Measurements from ENCODE around the gene CDON. TPM values are rescaled to one million over a fixed set of nuclear protein-coding genes. Genes with fewer than 3 reads are reported as not detected.
A peak's percentile ranks its signal among the peaks of the same experiment; 100 is the strongest.

CDON gene
- 1 to 10 TPM; 1.7 to 1.8 TPM for total RNA-seq

DNA sequence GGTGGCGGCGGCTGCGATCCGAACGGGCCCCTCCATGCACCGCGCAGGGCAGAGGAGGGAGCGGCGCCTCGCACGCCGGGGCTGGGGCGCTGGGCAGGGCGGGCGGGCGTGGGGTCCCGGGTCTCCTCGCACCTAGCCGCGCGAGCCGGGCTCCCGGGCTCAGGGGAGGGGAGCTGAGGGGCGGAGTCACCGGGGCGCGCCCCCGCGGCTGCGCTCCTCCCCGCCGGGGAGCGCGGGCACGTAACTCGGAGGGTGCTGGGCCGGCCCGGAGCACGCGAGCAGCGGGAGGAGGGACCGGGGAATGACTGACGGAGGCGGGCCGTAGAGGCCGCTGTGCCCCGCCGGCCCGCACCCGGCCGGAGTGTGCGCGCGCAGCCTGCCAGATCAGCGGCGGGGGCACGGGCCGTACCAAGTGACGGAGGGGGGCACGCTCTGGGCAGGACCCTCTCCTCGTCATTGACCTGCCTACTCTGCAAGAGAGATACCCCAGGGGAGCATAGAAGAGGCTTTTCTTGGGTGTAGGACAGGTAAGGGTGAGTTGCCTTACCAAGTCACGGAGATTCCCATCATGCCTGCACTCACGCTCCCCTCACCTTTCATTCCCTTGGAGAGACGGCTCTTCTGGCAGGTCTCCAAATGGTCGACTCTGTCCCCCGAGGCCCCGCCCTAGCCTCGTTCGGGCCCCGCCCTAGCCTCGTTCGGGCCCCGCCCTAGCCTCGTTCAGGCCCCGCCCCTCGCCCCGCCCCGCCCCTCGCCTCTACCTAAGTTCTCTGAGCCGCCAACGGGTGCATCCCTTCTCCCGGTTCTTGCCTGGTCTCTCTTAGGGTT lies at the start of gene CDON:
Gene CDON (minus strand): TSS at position 188 of the 828 bp plus-strand sequence. CDS start 39,390 bp downstream, outside the sequence.
- H3K27ac Mint-ChIP-seq: peak within 1 kb of the TSS; percentile 87
- H3K27me3 Mint-ChIP-seq: peaks cover 45% of the 10 kb centered on the region
- H3K36me3 Mint-ChIP-seq (ENCODE audit: low read depth): no peaks in the 10 kb centered on the region
- POLR2A ChIA-PET: interaction anchor here (1.0 to 2.1 kb wide), 2 partner anchors 20 to 175 kb away, joined by 3 to 6 read pairs; partner anchors contain the start of gene HYLS1
- peak within 1 kb of the TSS; percentile 76 for H3K4me3 Mint-ChIP-seq
- DNase-seq: peak; percentile 91
- H3K9me3 Mint-ChIP-seq: no peaks in the 10 kb centered on the region
- CTCF ChIA-PET: no interaction called here
- peaks cover 11% of the 10 kb centered on the region for H3K4me1 Mint-ChIP-seq

DNA sequence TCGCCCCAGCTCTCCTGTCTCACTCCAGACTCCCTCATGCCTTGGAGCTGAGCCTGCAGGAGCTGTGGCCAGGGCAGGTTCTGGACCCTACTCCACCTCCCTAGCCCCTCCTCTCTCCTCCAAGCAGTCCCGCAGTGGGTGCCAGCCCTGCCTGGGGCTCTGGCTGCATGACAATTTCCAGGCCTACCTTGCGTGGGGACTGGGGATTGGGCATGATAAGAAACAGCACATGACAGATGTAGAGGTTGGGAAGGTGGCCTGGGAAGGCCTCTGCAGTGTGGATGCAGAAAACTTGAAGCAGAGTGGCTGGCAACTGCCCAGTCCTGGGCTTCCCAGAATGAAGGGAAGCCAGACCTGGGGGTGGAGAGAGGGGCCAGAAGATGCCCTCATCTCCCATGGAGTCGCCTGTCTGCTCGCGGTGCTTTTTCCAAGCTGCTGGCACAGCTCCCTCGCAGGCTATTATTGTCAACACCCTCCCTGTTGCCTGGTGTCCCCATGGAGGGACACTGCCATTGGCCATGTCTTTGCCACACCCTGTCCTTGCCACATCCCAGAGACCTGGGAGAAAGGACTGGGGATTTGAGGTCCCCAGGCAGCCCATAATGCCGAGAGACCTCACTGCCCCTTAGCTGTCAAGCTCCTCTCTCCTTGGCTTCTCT lies 48.9 kb upstream of the CDON start:
- ChIA-PET POLR2A (no interaction called here), CTCF (no interaction called here)
- peaks cover 7% of the 10 kb centered on the region for H3K4me1 Mint-ChIP-seq
- H3K27me3 Mint-ChIP-seq: no peaks in the 10 kb centered on the region
- DNase-seq: no peak
- H3K4me3 Mint-ChIP-seq: no peak overlapping the region
- no peaks in the 10 kb centered on the region for H3K9me3 Mint-ChIP-seq
- no peak overlapping the region for H3K27ac Mint-ChIP-seq
- no peaks in the 10 kb centered on the region for H3K36me3 Mint-ChIP-seq (ENCODE audit: low read depth)

GRCh38 chr11:126109941-126110731 lies 47.5 kb upstream of the CDON start:
- POLR2A ChIA-PET: no interaction called here
- no peak for DNase-seq
- no peaks in the 10 kb centered on the region for H3K36me3 Mint-ChIP-seq (ENCODE audit: low read depth)

DNA sequence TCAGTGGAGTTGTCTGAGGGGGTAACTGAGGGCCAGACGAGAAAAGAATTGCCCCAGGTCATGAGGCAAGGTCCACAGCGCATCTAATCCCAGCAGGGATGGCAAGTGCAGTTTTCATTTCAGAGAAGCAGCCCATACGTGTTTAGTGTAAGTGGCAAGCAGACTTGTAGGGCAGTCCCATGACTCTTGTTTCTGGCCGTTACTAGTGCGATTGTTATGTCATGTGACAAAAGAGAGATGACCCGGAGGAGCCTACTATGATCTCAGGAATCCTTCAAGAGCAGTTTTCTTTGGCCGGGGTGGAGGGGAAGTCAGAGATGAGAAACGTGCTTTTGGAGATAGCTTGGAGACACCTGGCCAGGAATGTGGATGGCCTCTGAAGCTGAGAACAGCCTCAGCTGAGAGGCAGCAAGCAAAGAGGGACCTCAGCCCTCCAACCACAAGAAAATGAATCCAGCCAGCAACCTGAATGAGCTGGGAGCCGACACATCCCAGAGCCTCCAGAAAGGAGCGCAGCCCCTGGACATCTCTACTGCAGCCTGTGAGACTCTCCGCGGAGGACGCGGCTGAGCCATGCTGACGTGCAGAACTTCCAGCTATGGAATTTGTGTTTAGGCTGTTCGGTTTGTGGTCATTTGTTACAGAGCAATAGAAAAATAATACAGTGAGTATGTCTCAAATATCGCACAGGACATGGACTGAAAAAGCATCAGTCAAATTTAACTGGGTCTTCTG lies 44.1 kb upstream of the CDON start:
- POLR2A ChIA-PET: no interaction called here
- DNase-seq: no peak

More at GRCh38 chr11:126109941-126110731, 47.5 kb upstream of the CDON start:
- Mint-ChIP-seq H3K9me3 (no peaks in the 10 kb centered on the region), H3K4me1 (peaks cover 7% of the 10 kb centered on the region), H3K4me3 (no peak overlapping the region), H3K27ac (no peak overlapping the region), H3K27me3 (no peaks in the 10 kb centered on the region)
- CTCF ChIA-PET: interaction anchor here (0.9 kb wide), 1 partner anchor 170 kb away, joined by 3 read pairs; no protein-coding TSS in a partner anchor

GRCh38 chr11:126105748-126106080 lies 43.0 kb upstream of the CDON start:
- H3K27me3 Mint-ChIP-seq: no peaks in the 10 kb centered on the region
- CTCF ChIA-PET: no interaction called here
- H3K4me1 Mint-ChIP-seq: peaks cover 4% of the 10 kb centered on the region
- H3K36me3 Mint-ChIP-seq (ENCODE audit: low read depth): no peaks in the 10 kb centered on the region
- H3K9me3 Mint-ChIP-seq: no peaks in the 10 kb centered on the region
- POLR2A ChIA-PET: no interaction called here
- no peak overlapping the region for H3K27ac Mint-ChIP-seq
- no peak for DNase-seq
- no peak overlapping the region for H3K4me3 Mint-ChIP-seq

More for the DNA sequence above, 44.1 kb upstream of the CDON start:
- Mint-ChIP-seq H3K4me1 (peaks cover 7% of the 10 kb centered on the region), H3K36me3 (ENCODE audit: low read depth) (no peaks in the 10 kb centered on the region), H3K27ac (no peak overlapping the region), H3K27me3 (no peaks in the 10 kb centered on the region), H3K9me3 (no peaks in the 10 kb centered on the region), H3K4me3 (no peak overlapping the region)
- CTCF ChIA-PET: no interaction called here

- Mint-ChIP-seq H3K36me3 (ENCODE audit: low read depth) (no peaks in the 10 kb centered on the region), H3K9me3 (no peaks in the 10 kb centered on the region), H3K27me3 (no peaks in the 10 kb centered on the region), H3K4me3 (no peak overlapping the region), H3K27ac (no peak overlapping the region), H3K4me1 (peaks cover 1% of the 10 kb centered on the region)
- ChIA-PET POLR2A (no interaction called here), CTCF (no interaction called here)
- no peak for DNase-seq
Measured at GRCh38 chr11:126105022-126105747, 42.5 kb upstream of the CDON start.

GRCh38 chr11:126104420-126104819 lies 41.8 kb upstream of the CDON start:
- Mint-ChIP-seq H3K27ac (no peak overlapping the region), H3K9me3 (no peaks in the 10 kb centered on the region), H3K36me3 (ENCODE audit: low read depth) (no peaks in the 10 kb centered on the region), H3K4me1 (no peaks in the 10 kb centered on the region), H3K4me3 (no peak overlapping the region), H3K27me3 (no peaks in the 10 kb centered on the region)
- DNase-seq: no peak
- ChIA-PET CTCF (no interaction called here), POLR2A (no interaction called here)

- Mint-ChIP-seq H3K4me3 (no peak overlapping the region), H3K27me3 (no peaks in the 10 kb centered on the region), H3K4me1 (no peaks in the 10 kb centered on the region), H3K27ac (no peak overlapping the region), H3K36me3 (ENCODE audit: low read depth) (no peaks in the 10 kb centered on the region), H3K9me3 (no peaks in the 10 kb centered on the region)
- no peak for DNase-seq
- CTCF ChIA-PET: interaction anchor here (0.6 kb wide), 1 partner anchor 96 kb away, joined by 3 read pairs; no protein-coding TSS in a partner anchor
- POLR2A ChIA-PET: no interaction called here
Measured at GRCh38 chr11:126103150-126103549, 40.5 kb upstream of the CDON start.

DNA sequence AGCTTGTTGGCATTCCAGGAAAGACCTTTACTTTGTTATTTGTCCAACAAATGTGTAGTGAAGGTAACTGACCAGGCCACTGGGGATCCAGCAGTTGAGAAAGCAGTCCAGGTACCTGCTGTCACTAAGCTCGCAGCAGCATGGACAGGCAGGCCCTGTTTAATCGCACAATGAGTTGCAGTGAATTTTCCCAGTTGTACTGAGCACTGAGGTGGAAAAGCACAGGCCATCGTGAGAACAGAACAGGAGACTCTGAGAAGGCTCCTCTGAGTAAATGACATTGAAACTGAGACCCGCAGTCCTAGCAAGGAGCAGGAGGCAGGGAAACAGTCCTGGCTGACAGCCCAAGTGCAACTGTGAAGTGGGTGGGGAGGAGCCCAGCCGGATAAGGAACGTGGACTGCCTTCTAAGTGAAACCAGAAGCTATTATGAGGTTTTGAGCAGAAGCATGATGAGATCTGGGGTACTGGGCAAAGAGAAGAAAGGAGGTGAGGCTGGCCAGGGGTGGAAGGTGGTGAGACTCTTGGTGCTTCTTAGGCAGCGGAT lies 39.8 kb upstream of the CDON start:
- Mint-ChIP-seq H3K27ac (no peak overlapping the region), H3K36me3 (ENCODE audit: low read depth) (no peaks in the 10 kb centered on the region), H3K4me1 (no peaks in the 10 kb centered on the region), H3K9me3 (no peaks in the 10 kb centered on the region), H3K4me3 (no peak overlapping the region), H3K27me3 (no peaks in the 10 kb centered on the region)
- DNase-seq: no peak
- POLR2A ChIA-PET: interaction anchor here (1.1 kb wide), 1 partner anchor 11 kb away, joined by 3 read pairs; no protein-coding TSS in a partner anchor
- CTCF ChIA-PET: interaction anchor here (1.6 kb wide), 1 partner anchor 160 kb away, joined by 3 read pairs; no protein-coding TSS in a partner anchor

DNA sequence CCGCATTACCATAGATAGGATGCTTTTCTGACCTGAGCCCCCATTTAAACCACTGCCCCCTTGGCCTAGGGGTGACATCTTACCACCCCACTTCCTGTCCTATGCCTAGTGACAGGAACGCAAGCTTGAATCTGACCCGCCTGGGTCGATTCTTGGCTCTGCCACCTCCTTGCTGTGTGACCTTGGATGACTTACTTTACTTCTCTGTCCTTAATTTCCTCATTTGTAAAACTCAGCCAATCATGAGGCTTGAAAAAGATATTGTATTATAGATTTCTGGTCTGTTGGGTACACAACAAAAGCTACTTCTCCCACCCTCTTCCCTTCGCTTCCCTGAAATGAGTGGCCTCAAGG lies 39.2 kb upstream of the CDON start:
- H3K27ac Mint-ChIP-seq: no peak overlapping the region
- H3K9me3 Mint-ChIP-seq: no peaks in the 10 kb centered on the region
- DNase-seq: no peak
- H3K4me3 Mint-ChIP-seq: no peak overlapping the region
- ChIA-PET CTCF (interaction anchor here (1.6 kb wide), 1 partner anchor 160 kb away, joined by 3 read pairs; no protein-coding TSS in a partner anchor), POLR2A (interaction anchor here (1.1 kb wide), 1 partner anchor 11 kb away, joined by 3 read pairs; no protein-coding TSS in a partner anchor)
- H3K36me3 Mint-ChIP-seq (ENCODE audit: low read depth): no peaks in the 10 kb centered on the region
- no peaks in the 10 kb centered on the region for H3K27me3 Mint-ChIP-seq
- no peaks in the 10 kb centered on the region for H3K4me1 Mint-ChIP-seq

DNA sequence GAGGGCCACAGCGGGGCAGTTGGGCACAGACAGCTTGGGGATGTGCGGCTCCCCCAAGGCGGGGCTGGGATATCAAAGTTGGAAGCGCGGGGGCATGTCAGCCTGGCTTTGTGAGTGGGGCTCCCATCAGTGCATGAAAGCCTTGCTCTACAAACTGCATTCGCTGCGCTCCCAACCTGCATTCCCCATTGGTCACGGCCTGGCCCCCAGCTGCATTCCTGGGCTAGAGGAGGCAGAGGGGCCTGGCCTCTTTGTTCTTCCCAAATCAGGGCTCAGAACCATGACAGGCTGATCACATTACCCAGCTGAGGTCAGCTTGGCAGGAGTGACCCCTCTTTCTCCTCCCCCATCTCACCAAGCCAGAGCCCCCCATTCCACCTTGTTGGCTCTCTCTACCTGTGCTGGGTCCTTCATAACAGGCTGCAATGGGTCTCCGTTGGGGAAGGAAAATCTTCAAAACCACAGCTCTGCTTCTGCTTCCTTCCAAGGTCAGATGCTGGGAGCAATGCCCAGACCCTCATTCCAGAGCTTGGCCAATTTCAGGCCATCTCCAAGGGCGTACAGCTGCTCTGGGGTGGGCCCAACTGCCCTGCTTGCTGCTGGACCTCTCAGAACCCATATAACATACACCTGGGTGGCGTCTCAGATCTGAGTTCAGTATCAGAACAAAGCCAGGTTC lies 38.7 kb upstream of the CDON start:
- no peaks in the 10 kb centered on the region for H3K36me3 Mint-ChIP-seq (ENCODE audit: low read depth)
- no peak for DNase-seq
- H3K9me3 Mint-ChIP-seq: no peaks in the 10 kb centered on the region
- CTCF ChIA-PET: interaction anchor here (1.6 kb wide), 1 partner anchor 159 kb away, joined by 3 read pairs; no protein-coding TSS in a partner anchor
- POLR2A ChIA-PET: no interaction called here
- no peak overlapping the region for H3K4me3 Mint-ChIP-seq
- H3K27ac Mint-ChIP-seq: no peak overlapping the region
- no peaks in the 10 kb centered on the region for H3K4me1 Mint-ChIP-seq
- no peaks in the 10 kb centered on the region for H3K27me3 Mint-ChIP-seq

All from activated CD4-positive, alpha-beta memory T cell treated with anti-CD3 and anti-CD28 coated beads, Interleukin-2, amount 10 ng/mL, durations not matched to agents 7 days and 5 days (primary cell).